RWPE1 (cell line): ENCODE data around the gene MYO3A.
"Not testable (repeated sequence)": the region's sequence is repeated elsewhere in the genome, so short reads cannot be mapped to it uniquely, and the experiment has no call there.

Source experiments
- CTCF ChIA-PET: fragments of 350-600 bp; sonication (Branson Sonifier 250); formaldehyde crosslinking; extraction: SDS; loops from one replicate; lab custom pipeline; 2021; lab: Yijun Ruan, JAX
- POLR2A ChIA-PET: fragments of 400-600 bp; formaldehyde crosslinking; extraction: SDS; loops from one replicate; lab custom pipeline; 2020; ENCODE audit warnings: antibody characterized with exemption; ENCODE audit not compliant: low non-redundant PET; lab: Yijun Ruan, JAX
- DNase-seq: peaks from one replicate; pipeline ENCODE4 v3.0.0; 2012; ENCODE audit warnings: low spot score
- H3K27ac ChIP-seq: fragments of 450-650 bp; 2 replicates; pipeline ENCODE4 v1.5.1; 2017
- TF ChIP-seq, protein P1 (sequence below): fragments of 450-650 bp; conservative IDR thresholded peaks from 2 replicates; pipeline ENCODE4 v1.5.1; 2017; ENCODE audit warnings: low read depth, mild to moderate bottlenecking

MYO3A gene

GRCh38 chr10:26081459-26081858, 147.4 kb downstream of the MYO3A start:
- no peak for DNase-seq
- CTCF ChIA-PET, result no interaction called here
- TF ChIP-seq, protein P1, sequence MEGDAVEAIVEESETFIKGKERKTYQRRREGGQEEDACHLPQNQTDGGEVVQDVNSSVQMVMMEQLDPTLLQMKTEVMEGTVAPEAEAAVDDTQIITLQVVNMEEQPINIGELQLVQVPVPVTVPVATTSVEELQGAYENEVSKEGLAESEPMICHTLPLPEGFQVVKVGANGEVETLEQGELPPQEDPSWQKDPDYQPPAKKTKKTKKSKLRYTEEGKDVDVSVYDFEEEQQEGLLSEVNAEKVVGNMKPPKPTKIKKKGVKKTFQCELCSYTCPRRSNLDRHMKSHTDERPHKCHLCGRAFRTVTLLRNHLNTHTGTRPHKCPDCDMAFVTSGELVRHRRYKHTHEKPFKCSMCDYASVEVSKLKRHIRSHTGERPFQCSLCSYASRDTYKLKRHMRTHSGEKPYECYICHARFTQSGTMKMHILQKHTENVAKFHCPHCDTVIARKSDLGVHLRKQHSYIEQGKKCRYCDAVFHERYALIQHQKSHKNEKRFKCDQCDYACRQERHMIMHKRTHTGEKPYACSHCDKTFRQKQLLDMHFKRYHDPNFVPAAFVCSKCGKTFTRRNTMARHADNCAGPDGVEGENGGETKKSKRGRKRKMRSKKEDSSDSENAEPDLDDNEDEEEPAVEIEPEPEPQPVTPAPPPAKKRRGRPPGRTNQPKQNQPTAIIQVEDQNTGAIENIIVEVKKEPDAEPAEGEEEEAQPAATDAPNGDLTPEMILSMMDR, result no peak
- POLR2A ChIA-PET, result no interaction called here
- H3K27ac ChIP-seq, result no peak overlapping the region

DNA sequence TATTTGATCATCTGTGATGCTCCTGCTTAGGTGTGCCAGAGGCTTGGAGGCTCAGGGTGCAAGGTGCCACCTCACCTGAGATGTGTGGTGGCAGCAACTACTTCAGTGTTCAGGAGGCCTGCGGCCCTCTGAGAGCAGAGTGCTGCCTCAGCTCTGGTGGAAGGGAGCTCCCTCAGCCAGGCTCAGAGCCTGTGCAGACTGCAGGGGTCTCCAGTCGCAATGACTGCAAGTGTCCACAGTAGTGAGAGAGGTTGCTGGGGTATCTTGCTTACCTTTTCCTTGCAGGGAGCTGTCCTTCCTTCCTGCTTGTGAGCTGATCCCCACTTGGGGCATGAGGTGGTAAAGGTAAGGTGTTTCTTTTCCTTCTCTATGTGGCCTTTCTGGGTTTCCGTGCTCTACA, 151.5 kb downstream of the MYO3A start:
- CTCF ChIA-PET, result interaction anchor here (1.1 kb wide), 1 partner anchor 210 kb away, joined by 4 read pairs; no protein-coding TSS in a partner anchor

DNA sequence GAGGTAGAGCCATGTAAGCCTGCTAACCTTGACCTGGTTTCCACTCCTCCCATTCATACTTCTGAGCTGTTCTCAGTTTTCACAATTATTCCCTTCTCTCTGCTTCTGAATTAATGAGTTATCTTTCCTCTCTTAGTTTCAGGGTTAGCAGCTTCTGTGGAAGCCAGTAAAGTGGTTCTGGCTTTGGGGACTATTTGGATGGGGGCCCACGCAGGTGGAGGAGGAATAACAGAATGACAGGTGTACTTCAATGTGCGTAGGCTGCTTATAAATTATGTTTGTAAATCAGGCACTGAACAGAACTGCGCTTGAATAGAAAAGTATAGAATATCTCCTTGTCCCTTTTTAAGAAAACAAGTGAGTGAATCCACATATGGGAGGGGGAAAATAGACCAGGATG, 153.6 kb downstream of the MYO3A start:
- TF ChIP-seq, protein P1, result no peak
- ChIA-PET POLR2A (no interaction called here), CTCF (interaction anchor here (0.6 kb wide), 1 partner anchor 10 kb away, joined by 6 read pairs; no protein-coding TSS in a partner anchor)
- H3K27ac ChIP-seq, result no peak overlapping the region
- no peak for DNase-seq

More for the DNA sequence above, 151.5 kb downstream of the MYO3A start:
- no peak for DNase-seq
- no peak overlapping the region for H3K27ac ChIP-seq
- TF ChIP-seq, protein P1, result no peak
- POLR2A ChIA-PET, result no interaction called here

- CTCF ChIA-PET, result no interaction called here
- DNase-seq, result no peak
- POLR2A ChIA-PET, result no interaction called here
Measured at GRCh38 chr10:26090026-26090425, 156.0 kb downstream of the MYO3A start.

GRCh38 chr10:26090762-26091161, 156.7 kb downstream of the MYO3A start:
- TF ChIP-seq, protein P1, result no peak
- no peak overlapping the region for H3K27ac ChIP-seq
- ChIA-PET CTCF (no interaction called here), POLR2A (no interaction called here)
- no peak for DNase-seq

More at GRCh38 chr10:26090026-26090425, 156.0 kb downstream of the MYO3A start:
- TF ChIP-seq, protein P1, result no peak
- H3K27ac ChIP-seq, result no peak overlapping the region

GRCh38 chr10:26093229-26093628, 159.2 kb downstream of the MYO3A start:
- POLR2A ChIA-PET, result no interaction called here
- H3K27ac ChIP-seq, result no peak overlapping the region
- CTCF ChIA-PET, result no interaction called here
- DNase-seq, result no peak
- TF ChIP-seq, protein P1, result no peak

GRCh38 chr10:26095781-26096180, 161.8 kb downstream of the MYO3A start:
- CTCF ChIA-PET, result interaction anchor here (0.6 kb wide), 1 partner anchor 128 kb away, joined by 4 read pairs; no protein-coding TSS in a partner anchor
- no peak overlapping the region for H3K27ac ChIP-seq
- DNase-seq, result no peak
- TF ChIP-seq, protein P1, result no peak
- POLR2A ChIA-PET, result no interaction called here

GRCh38 chr10:26097549-26097948, 163.5 kb downstream of the MYO3A start:
- POLR2A ChIA-PET, CTCF ChIA-PET, DNase-seq, H3K27ac ChIP-seq: not testable (repeated sequence)
